ENCODE measurements around the gene RAD51B.
"Not testable (repeated sequence)": the region's sequence is repeated elsewhere in the genome, so short reads cannot be mapped to it uniquely, and the experiment has no call there.

RAD51B gene

DNA sequence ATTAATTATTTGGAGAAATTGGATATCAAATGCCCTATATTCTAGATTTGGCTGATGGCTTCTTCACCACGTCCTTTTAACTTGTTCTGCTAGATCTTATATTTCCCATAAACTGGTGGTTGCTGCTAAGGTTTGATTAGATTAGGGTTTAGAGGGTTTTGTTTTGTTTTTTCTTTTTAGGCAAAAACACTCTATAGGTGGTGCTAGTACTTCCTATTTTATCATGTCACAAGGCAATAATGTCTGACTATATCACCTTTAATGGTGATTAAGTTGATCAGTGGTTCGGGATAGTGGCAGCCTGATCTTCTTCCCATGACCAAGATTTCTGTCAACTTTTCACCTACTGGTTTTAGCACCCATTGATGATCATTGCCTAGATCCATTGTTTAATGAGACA is 455.1 kb downstream of the RAD51B start:
- no peak for DNase-seq (ENCODE audit: low read depth in 2 of 2)

DNA sequence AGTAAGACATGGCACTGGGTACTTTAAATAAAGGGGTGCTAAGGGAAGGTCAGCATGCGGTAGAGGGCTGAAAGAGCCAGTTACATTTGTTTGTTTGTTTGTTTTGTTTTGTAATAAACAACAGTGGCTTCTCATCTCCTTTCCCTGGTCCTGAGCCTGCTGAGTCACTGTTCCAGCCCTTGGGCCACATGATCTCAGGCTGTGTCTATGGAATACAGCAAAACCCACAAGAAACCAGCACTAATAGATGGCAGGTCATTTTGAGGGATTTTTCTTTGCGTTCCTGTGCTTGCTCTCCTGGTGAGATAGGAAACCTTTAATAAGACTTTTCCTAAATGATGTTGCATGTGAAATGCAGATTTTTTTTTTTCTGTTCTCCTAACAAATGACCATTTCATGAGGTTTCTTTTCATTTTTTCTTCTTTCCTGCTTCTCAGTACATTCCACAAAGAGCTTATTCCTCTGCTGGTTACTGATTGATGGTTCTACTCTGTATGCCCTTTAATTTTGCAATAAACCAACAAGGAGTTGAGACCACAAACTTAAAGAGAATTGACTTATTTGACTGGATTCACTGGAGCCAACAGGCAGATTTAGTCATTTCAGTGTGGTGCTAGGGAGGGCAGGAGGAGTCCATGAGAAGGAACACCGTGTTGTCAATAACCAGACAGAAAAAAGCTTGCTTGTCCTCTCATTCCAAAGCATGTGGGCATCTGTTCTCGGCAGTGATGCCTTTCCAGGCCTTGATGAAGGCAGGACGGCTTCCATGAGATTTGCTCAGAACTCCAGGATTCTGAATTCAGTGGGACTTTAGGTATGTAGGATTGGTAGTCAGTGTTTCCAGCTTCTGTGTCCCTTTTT is 459.2 kb downstream of the RAD51B start:
- no peak for DNase-seq (ENCODE audit: low read depth in 2 of 2)

DNA sequence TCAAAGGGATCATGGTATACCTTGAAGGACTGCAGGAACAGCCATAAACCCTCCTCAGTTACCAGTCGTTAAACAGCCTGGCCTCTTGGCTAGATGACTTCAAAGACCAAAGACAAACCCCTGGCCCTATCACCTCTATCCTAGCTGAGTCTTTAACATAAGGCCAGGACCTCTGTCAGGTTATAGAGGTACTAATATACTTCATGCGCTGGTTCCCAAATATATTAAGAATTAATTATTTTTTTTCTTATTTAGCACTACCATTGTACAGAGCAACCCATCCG is 459.8 kb downstream of the RAD51B start:
- no peak for DNase-seq (ENCODE audit: low read depth in 2 of 2)

DNA sequence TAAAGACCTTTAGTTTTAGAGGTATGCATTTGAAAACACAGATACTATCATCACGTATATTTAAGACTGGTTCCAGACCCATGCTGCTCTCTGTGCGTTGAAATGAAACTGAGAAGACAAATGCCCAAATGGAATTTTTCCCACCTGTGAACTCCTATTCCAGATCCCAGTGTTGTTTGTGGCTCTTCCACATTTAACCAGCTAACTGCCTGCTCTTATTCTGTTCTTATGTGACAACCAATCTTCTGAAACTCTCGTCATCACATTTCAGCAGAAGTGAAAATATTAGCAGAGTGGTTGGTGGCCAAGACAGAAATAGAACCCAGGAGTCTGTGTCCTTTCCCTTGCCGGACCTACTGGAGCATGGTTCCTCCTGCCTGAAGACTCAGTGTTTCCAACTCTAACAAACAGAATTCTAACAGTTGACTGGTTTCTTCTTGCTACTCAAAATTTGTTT is 460.2 kb downstream of the RAD51B start:
- DNase-seq (ENCODE audit: low read depth in 2 of 2) = no peak

DNA sequence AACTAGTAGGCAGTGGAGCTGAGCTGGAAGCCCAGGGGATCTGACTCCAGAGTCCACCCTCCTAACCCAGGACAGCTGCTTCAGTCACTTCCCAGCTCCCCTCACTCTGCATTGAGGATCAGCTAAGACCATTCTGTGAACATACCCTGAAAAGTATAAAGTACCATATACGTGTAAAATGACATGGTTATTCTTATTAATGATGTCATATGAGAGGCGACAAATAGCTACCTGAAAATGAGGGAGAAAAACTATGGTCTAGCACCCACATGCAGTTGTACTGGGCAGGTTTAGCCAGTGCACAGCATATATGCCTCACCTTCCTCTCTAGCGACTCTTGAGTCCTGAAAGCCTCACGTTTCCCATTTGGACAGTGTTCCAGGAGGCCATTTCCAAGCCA is 461.9 kb downstream of the RAD51B start:
- no peak for DNase-seq (ENCODE audit: low read depth in 2 of 2)

DNA sequence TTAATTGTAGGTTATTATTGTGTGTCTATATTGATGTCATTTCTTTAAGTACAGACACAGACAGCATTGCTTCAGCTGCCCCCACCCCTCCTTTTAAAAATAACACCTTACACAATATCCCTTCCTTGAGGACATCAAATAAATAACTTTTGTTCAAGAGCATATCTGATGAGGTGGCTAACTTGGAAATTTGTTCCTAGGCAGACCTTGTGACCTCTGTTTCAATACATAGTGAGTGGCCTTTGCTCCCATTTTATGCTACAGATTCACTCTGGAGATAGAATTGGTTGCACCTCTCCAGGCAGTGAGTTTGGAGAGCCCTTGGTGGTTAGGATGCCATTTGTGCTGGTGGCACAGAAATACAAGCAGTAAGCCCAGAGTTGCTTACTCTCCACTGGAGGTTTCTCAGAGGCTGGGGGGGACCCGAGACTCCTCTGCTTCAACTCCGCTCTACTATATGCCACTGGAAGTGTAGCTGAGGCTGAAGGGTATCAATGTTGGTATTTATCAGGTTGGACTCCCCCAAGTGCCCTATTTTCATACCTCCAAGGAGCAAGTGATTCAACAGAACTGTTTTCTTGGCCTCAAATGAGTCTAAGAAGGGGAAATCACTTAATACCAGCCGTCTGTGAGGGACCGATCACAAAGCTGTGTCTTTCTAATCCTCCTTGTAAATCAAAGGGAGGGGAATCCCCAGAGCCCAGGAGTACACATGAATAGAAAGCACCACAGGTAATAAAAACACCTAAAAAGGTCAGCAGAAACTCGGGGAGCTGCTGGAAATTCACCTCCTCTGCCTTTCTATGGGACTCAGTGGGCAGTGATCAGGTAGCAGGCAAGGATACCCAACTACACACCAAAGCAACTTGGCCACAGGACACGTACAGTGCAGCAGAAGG is 463.1 kb downstream of the RAD51B start:
- DNase-seq (ENCODE audit: low read depth in 2 of 2) = no peak

DNA sequence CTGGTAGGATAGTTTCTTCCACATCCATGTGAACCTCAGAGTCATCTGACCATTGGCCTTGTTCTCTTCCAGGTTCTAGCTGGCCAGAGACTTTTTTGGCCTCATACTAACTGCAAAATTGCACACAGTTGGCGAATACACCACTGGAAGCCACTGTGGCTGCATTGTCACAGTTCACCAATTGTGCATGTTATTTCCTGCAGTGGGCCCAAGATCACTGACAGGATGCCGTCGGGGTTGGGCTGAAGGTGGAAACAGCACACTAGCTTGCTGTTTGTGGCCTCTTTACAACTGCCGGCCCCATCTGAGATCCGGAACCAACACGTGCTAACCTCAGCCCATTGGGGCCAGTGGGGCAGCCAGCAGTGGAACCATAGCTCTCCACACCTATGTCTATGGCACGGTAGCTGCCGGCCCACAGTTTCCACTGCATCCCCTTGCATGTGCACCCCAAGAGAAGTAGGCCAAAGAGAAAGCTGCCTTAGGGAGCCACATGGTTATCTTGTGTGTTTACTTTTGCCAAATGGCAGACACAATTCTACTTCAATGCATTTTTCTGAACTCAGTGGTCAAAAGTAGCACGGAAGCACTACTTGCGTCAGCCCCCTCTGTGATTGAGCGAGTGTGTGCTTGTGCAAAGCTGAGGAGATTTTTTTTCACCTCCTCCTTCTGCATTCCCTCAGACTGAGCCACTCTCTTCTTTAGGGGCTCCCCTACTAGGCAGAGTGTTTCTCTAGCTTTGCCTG is 464.0 kb downstream of the RAD51B start:
- peak in 1 of 2 donors; percentile 22 for DNase-seq (ENCODE audit: low read depth in 2 of 2)

DNA sequence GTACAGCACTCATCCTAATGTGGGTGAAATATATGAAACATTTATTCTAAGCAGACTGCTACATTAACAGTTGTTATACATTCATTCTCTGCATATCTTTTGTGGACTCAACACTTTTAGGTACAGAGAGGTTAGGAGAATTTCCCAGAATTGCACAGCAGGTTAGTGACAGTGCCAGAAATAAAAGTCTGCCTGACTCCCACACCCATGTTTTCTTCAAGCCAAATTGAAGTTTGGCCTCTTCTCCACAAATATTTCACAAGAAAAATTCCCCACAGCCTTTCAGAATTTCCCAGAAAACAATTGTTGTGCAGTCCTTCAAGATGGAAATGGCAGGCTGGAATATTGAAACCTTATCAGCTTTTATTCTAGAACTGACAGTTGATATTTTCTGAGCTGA is 464.8 kb downstream of the RAD51B start:
- DNase-seq (ENCODE audit: low read depth in 2 of 2) = no peak

DNA sequence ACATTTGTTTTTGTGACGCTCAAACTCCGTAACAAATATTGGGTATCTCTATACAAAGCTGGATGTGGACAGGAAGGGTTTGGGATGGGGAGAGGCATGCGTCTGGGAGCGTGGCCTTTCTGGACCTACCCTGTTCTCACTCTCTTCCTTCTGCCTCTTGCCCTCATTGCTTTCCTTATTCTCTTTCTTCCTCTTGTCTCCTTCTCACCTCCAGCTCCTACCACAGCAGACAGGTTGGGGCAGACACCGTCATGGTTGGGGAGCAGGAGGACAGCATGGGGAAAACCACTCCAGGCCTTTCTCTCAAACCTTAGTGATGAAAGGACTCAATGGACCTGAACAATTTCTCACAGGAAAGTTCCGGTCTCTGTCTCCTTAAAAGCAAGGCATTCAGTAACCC is 465.3 kb downstream of the RAD51B start:
- no peak for DNase-seq (ENCODE audit: low read depth in 2 of 2)

DNA sequence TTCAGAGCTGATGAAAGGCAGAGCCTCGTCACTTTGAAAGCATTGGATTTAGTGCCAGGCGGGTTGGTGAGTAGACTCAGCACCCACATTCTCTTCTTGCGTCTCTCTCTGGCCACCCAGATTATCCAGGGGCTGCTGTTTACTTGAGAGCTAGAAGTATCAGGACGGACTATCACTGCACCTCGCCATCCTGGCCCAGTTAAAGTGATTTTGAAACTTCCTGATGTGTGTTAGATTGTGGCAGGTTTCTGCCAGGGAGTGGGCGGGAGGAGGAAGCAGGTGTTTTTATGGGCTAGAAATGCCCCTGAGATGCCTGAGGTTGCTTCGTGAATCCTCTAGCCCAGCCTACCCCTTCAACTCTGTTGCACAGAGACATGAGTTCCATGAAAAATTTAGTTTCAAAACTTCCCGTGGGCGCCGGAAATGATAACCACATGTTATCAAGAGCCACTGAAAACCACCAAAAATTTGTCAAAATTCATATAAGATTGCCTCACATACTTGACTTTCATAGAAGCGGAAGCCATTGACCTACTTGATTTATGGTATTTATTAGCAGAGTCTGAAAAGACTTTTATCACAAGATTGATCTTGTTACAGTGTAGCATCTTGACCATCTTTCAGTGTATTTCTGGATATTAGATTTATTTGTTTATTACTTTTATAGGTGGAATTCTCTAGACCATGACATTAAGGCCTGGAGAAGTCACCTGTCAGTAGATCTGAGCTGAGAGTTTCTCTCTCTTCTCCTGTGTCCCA is 466.0 kb downstream of the RAD51B start:
- DNase-seq (ENCODE audit: low read depth in 2 of 2) = peak in 1 of 2 donors; percentile 27

DNA sequence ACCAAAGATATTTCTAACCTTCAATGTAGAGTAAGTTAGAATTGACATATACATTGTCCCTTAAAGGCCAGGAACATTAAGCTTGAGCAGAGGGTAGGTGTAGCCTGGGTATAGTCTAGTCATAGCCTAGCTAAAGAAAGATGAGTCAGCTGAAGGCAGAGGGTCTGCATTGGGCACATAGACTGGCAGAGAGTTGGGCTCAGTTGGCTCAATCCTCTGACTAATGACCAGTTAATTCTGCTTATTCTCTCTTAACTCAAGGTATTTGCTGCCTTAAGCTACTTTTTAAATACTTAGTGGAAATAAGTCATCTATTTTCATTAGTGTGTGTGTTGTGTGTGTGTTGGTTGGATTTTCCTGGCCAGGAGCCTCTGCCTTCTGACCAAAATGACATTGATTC is 467.1 kb downstream of the RAD51B start:
- DNase-seq (ENCODE audit: low read depth in 2 of 2) = no peak

DNA sequence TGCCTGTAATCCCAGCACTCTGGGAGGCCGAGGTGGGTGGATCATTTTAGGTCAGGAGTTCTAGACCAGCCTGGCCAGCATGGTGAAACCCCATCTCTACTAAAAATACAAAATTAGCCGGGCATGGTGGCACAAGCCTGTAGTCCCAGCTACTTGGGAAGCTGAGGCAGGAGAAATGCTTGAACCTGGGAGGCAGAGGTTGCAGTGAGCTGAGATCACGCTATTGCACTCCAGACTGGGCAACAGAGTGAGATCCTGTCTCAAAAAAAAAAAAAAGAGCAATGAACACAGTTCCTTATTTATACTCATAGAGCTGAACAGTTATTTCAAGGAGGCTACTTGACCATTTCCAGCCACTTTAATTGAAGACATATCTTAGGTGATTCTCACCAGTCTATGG is 469.9 kb downstream of the RAD51B start:
- DNase-seq (ENCODE audit: low read depth in 2 of 2) = not testable (repeated sequence)

DNA sequence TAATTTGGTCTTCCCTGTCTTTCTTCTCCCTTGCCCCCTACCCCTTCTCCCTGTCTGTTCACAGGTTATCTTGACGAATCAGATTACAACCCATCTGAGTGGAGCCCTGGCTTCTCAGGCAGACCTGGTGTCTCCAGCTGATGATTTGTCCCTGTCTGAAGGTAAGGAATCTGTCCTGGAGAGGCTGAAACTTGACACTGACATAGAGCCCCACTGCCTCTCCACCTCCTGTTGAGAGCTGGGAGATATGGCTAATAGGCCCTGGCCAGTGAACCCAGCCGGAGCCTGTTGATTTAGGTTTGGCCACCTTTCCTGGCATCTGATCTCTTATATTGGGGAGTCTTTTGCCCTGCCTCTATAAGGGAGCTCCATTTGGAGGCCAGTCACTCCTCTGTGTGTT is 472.2 kb downstream of the RAD51B start:
- DNase-seq (ENCODE audit: low read depth in 2 of 2) = no peak

DNA sequence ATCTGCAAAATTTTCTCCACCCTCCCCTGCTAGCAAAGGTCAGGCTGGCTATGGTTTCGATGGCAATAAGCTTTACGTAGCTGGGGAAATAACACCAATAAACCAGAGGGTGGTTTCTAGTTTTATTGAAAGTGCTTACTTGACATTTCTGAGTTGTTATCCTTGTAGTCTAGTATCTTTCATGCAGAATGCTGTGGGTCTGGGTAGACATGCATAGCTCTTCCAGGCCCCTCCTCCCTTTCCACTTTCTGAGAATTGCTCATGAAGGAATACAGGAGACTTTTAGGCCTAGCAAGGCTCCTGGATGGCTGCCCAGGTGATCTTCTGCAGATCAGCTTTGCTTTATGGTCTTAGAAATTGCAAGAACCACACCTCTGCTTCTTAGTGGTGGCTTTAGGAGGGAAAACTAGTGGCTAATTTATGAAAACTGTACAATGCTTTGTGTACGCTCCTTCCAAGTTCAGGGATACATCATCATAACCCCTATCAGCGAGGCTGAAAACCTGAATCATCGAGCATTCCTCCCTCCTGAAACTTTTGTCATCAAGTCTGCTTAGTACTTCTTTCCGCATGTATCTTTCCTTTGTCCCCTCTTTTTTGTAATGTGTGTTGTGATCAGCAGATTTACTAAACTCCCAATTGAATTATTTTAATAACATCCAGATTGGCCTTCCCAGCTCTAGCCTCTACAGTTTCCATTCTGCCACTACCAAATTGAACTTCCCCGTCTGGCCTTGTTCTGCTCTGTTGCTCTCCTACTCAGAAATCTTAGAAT is 473.0 kb downstream of the RAD51B start:
- DNase-seq (ENCODE audit: low read depth in 2 of 2) = no peak

DNA sequence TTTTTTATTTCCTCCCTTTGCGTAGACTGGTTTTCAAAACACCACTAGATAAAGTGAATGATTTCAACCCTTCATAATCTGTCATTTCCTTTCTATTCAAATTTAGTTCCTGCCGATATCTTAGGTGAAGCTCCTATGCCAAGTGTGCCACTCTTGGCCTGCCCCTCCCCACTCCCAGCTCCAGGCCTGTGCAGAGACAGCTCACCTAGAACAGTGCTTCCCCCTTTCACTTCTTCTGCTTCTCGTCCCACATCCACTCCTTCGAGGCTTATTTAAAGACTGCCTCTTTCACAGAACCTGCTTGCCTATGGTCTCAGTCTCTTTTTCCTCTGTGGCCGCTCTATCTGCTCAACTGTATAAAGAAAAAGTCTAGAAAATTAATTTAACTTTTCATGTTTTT is 473.8 kb downstream of the RAD51B start:
- no peak for DNase-seq (ENCODE audit: low read depth in 2 of 2)

DNA sequence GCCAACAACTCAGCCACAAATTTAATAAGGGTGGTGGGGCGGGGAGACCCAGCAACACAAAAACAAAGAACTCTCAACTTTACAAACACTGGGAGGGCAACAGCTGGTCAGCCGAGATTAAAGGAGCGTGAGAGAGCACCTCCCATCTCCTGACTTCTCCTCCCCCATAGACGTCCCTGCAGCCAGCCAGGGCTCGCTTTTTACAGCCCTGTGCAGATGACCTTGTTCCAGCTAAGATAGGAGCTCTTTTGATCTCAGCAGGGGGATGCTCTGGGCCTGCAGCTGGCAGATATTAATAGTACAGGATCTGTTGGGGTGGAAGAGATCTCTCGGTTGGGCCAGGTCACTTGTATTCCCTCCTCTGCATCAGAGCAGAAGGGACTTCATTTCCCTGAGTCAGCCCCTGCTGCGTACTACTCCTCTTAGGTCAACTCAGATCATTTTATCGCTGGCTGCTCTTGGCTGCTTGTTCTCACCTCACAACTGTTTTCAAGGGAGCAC is 475.8 kb downstream of the RAD51B start:
- no peak for DNase-seq (ENCODE audit: low read depth in 2 of 2)

DNA sequence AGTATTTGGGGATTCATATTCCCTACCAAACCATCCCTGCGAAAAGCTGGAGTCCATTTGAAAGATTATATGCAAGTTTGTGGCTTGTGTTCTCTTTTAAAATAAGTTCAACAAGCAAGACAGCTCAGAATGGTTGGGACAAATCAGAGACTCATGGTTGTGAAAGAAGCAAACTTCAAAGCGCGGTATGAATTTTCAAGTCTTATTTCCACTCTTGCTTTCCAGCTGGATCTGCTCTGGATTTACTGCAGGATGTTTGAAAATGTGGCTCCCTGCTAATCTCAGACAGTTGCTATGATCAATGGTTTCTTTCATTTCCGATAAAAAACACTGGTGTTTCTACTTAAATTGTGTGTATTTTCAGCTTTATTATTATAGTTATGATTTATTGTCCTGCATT is 477.5 kb downstream of the RAD51B start:
- no peak for DNase-seq (ENCODE audit: low read depth in 2 of 2)

DNA sequence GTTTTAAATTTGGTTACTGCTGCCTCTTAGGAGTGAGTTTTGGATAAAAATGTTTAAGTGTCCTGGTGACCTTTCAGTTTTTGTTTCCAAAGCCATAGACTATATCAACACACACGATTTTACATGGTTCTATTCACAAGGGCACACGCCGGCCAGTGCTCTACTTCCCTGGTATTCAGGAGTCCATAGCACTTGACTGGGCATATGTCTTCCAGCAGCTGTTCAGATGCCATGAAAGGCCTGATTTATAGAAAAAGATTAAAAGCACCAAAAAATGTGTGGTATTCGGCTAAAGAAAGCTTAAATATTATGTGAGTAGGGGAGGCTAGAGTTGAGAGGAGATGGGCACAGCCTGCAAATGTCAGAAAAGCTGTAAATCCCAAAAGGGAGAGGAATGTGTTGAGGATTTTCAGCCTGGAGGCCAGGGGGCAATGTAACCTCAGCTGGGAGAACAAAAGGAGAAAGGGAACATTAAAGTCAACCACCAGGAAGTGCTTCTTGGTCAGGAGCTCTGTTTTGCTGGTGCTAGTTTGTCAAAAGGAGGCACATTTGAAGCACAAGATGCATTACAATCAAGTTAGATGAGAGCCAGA is 478.4 kb downstream of the RAD51B start:
- DNase-seq (ENCODE audit: low read depth in 2 of 2) = no peak

DNA sequence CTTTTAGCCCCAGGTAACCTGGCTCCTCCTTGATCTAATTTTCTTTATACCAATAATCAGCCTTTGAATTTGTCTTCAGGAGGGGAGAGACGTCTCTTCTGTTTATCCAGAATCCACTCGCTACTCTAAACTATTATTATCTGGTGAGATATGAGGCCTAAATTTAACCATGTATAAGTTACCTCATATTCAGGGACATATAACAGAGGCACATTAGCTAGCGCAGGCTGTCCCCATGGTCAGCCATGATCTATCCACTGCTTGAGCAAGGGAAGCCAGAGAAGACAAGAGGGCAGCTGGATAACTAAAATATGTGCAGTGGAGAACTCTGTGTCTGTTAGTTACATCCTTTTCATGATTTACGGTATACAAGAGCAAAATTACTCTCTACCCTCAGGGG is 481.0 kb downstream of the RAD51B start:
- no peak for DNase-seq (ENCODE audit: low read depth in 2 of 2)

DNA sequence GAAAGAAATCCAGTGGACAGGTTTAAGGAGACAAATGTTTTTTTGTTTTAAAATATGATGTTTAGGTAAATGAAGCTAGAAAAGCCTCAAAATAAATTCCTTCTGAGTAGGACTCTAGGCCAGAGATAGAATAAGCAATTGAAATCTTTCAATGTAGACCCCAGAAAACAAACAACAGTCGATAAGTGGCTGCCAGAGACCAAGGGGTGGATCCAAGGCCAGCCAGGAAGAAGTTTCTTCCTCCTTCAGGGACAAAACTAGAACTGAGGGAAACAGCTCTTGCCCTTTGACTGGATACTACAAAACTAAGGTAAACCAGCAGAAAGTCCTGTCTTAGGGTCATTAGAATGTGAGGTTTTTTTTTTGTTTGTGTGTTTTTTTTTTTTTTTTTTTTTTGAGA is 481.6 kb downstream of the RAD51B start:
- DNase-seq (ENCODE audit: low read depth in 2 of 2) = no peak
